Neural cell (in vitro differentiated cells): ENCODE measurements around the gene CSNK1E. TPM values are rescaled to one million over a fixed set of nuclear protein-coding genes. Genes with fewer than 3 reads are reported as not detected.

Experiments used
- H2AFZ ChIP-seq: fragments of 200-600, 300-800 bp; sonication (generic), shearing (Covaris generic); 2 replicates; pipeline ENCODE4 v1.6.0; 2014; ENCODE audit warnings: low read depth, mild to moderate bottlenecking, antibody characterized with exemption, low read length, moderate library complexity
- H3F3A ChIP-seq: fragments of 200-600 bp; shearing (Covaris generic); 2 replicates; pipeline ENCODE4 v1.6.1; 2016; ENCODE audit warnings: mild to moderate bottlenecking, moderate library complexity, mixed read lengths, antibody characterized with exemption, low read length; ENCODE audit not compliant: insufficient read depth, poor library complexity, severe bottlenecking
- H3K27ac ChIP-seq: fragments of 200-600, 300-800 bp; sonication (generic), shearing (Covaris generic); 2 replicates; pipeline ENCODE4 v1.5.1; 2014; ENCODE audit warnings: mild to moderate bottlenecking, low read length, moderate library complexity
- H3K27me3 ChIP-seq: fragments of 300-800, 200-600 bp; sonication (generic), shearing (Covaris generic); 2 replicates; pipeline ENCODE4 v1.6.0; 2014; ENCODE audit warnings: mild to moderate bottlenecking, low read depth, low read length, moderate library complexity; ENCODE audit not compliant: insufficient read depth
- H3K36me3 ChIP-seq: fragments of 300-800, 200-600 bp; sonication (generic), shearing (Covaris generic); 2 replicates; pipeline ENCODE4 v1.5.1; 2014; ENCODE audit warnings: mild to moderate bottlenecking, antibody characterized with exemption, low read length, moderate library complexity; ENCODE audit not compliant: insufficient read depth
- H3K4me2 ChIP-seq: fragments of 300-800, 200-600 bp; sonication (generic), shearing (Covaris generic); 2 replicates; pipeline ENCODE4 v1.6.0; 2014; ENCODE audit warnings: mild to moderate bottlenecking, low read length
- H3K4me3 ChIP-seq: fragments of 300-800, 200-600 bp; sonication (generic), shearing (Covaris generic); 2 replicates; pipeline ENCODE4 v1.5.1; 2014; ENCODE audit warnings: mild to moderate bottlenecking, low read length, moderate library complexity
- H3K79me2 ChIP-seq: fragments of 200-600 bp; shearing (Covaris generic); replicated peaks from 2 replicates; pipeline ENCODE4 v1.6.0; 2014; ENCODE audit warnings: mild to moderate bottlenecking, low read length, moderate library complexity; ENCODE audit not compliant: insufficient read depth
- H3K9ac ChIP-seq: fragments of 300-800, 200-600 bp; sonication (generic), shearing (Covaris generic); 2 replicates; pipeline ENCODE4 v1.6.1; 2016; ENCODE audit warnings: mild to moderate bottlenecking, low read length, mixed read lengths
- H3K9me2 ChIP-seq: fragments of 200-600 bp; shearing (Covaris generic); 2 replicates; pipeline ENCODE4 v1.6.1; 2016; ENCODE audit warnings: mild to moderate bottlenecking, low read length, mixed read lengths; ENCODE audit not compliant: insufficient read depth
- H3K9me3 ChIP-seq: fragments of 200-600, 300-800 bp; sonication (generic), shearing (Covaris generic); 2 replicates; pipeline ENCODE4 v1.6.1; 2016; ENCODE audit warnings: mild to moderate bottlenecking, mixed run types, low read length, moderate library complexity, mixed read lengths
- H4K20me1 ChIP-seq: fragments of 200-600 bp; shearing (Covaris generic); 2 replicates; pipeline ENCODE4 v1.6.1; 2016; ENCODE audit warnings: mild to moderate bottlenecking, mixed run types; ENCODE audit not compliant: insufficient read depth
- EP300 ChIP-seq: fragments of 450-650 bp; conservative IDR thresholded peaks from 2 replicates; pipeline ENCODE4 v1.6.1; 2014; ENCODE audit warnings: antibody characterized with exemption, mild to moderate bottlenecking, moderate library complexity; ENCODE audit not compliant: poor library complexity, severe bottlenecking
- EZH2 ChIP-seq: fragments of 200-600, 300-800 bp; shearing (Covaris generic), sonication (generic); IDR thresholded peaks from 2 replicates; pipeline ENCODE4 v1.6.1; 2014; ENCODE audit warnings: antibody characterized with exemption, low read length, borderline replicate concordance, mild to moderate bottlenecking; ENCODE audit not compliant: insufficient read depth, poor library complexity, severe bottlenecking
- MXI1 ChIP-seq: fragments of 450-650 bp; conservative IDR thresholded peaks from 2 replicates; pipeline ENCODE4 v1.6.1; 2014; ENCODE audit warnings: antibody characterized with exemption, mild to moderate bottlenecking; ENCODE audit not compliant: poor library complexity, severe bottlenecking
- POLR2AphosphoS5 ChIP-seq: IDR thresholded peaks from 2 replicates; pipeline ENCODE4 v1.6.1; 2012
- RAD21 ChIP-seq: fragments of 450-650 bp; conservative IDR thresholded peaks from 2 replicates; pipeline ENCODE4 v1.6.1; 2014; ENCODE audit warnings: antibody characterized with exemption, mild to moderate bottlenecking, moderate library complexity
- SMC3 ChIP-seq: fragments of 450-650 bp; conservative IDR thresholded peaks from 2 replicates; pipeline ENCODE4 v1.6.1; 2014; ENCODE audit warnings: antibody characterized with exemption, mild to moderate bottlenecking, moderate library complexity; ENCODE audit not compliant: poor library complexity
- TAF1 ChIP-seq: IDR thresholded peaks from 2 replicates; pipeline ENCODE4 v1.6.1; 2012; ENCODE audit warnings: low read depth
- polyA plus RNA-seq: library from polyadenylated mRNA; depleted of rRNA; stranded (reverse); fragments of >200 nt; gene quantifications from 2 replicates; pipeline ENCODE4 v1.2.3, GENCODE V29; 2014
- TF ChIP-seq, protein P1 (sequence below): fragments of 450-650 bp; IDR thresholded peaks from 2 replicates; pipeline ENCODE4 v1.5.1; 2014; ENCODE audit warnings: antibody characterized with exemption, mild to moderate bottlenecking, moderate library complexity; ENCODE audit not compliant: poor library complexity, severe bottlenecking
- TF ChIP-seq, protein P2 (sequence below): IDR thresholded peaks from 2 replicates; pipeline ENCODE4 v1.6.1; 2012; ENCODE audit warnings: borderline replicate concordance

The CSNK1E gene
- polyA plus RNA-seq, 1 donor from 2014 or later: 230 TPM

DNA sequence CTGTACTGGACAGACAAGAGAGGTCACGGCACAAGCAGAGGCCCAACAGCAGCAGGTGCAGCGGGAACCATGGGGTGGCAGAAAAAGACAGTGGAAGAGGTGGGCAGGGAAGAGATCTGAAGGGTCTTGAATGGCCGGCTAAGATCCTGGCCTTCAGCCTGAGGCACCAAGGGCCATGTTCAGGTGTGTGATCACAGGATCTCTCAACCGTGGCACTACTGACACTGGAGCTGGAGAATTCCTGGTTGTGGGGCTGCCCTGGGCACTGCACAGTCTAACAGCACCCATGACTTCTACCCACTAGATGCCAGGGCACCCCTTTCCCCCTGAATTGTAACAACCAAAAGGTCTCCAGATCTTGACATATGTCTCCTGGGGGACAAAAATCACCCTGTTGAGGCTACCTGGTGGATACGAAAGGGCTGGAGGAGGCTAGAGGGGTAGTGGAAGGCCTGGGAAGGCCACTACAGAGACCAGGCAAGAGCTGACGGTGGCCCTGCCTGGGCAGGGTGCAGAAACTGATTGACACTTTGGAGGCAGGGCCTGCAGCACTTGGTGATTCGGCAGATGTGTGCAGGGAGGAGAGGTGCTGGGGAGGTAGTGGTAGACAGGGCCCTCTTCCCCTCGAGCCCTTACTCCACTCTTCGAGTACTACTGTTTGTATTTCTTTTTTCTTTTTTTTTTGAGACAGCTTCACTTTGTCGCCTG lies 8.3 kb downstream of the CSNK1E start:
- Histone ChIP-seq H3K79me2 (peaks cover 86% of the 10 kb centered on the region), H3K27ac (no peak overlapping the region), H3K9ac (no peak overlapping the region), H3K36me3 (no peaks in the 10 kb centered on the region), H3K27me3 (no peaks in the 10 kb centered on the region), H3K9me3 (no peaks in the 10 kb centered on the region), H3K4me2 (no peak overlapping the region), H3F3A (no peaks in the 10 kb centered on the region), H4K20me1 (peaks cover 73% of the 10 kb centered on the region), H3K4me3 (no peak overlapping the region), H3K9me2 (no peaks in the 10 kb centered on the region), H2AFZ (no peak overlapping the region)
- TF ChIP-seq, protein P1, sequence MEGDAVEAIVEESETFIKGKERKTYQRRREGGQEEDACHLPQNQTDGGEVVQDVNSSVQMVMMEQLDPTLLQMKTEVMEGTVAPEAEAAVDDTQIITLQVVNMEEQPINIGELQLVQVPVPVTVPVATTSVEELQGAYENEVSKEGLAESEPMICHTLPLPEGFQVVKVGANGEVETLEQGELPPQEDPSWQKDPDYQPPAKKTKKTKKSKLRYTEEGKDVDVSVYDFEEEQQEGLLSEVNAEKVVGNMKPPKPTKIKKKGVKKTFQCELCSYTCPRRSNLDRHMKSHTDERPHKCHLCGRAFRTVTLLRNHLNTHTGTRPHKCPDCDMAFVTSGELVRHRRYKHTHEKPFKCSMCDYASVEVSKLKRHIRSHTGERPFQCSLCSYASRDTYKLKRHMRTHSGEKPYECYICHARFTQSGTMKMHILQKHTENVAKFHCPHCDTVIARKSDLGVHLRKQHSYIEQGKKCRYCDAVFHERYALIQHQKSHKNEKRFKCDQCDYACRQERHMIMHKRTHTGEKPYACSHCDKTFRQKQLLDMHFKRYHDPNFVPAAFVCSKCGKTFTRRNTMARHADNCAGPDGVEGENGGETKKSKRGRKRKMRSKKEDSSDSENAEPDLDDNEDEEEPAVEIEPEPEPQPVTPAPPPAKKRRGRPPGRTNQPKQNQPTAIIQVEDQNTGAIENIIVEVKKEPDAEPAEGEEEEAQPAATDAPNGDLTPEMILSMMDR: no peak
- TF ChIP-seq SMC3: no peak
- TF ChIP-seq, protein P2, sequence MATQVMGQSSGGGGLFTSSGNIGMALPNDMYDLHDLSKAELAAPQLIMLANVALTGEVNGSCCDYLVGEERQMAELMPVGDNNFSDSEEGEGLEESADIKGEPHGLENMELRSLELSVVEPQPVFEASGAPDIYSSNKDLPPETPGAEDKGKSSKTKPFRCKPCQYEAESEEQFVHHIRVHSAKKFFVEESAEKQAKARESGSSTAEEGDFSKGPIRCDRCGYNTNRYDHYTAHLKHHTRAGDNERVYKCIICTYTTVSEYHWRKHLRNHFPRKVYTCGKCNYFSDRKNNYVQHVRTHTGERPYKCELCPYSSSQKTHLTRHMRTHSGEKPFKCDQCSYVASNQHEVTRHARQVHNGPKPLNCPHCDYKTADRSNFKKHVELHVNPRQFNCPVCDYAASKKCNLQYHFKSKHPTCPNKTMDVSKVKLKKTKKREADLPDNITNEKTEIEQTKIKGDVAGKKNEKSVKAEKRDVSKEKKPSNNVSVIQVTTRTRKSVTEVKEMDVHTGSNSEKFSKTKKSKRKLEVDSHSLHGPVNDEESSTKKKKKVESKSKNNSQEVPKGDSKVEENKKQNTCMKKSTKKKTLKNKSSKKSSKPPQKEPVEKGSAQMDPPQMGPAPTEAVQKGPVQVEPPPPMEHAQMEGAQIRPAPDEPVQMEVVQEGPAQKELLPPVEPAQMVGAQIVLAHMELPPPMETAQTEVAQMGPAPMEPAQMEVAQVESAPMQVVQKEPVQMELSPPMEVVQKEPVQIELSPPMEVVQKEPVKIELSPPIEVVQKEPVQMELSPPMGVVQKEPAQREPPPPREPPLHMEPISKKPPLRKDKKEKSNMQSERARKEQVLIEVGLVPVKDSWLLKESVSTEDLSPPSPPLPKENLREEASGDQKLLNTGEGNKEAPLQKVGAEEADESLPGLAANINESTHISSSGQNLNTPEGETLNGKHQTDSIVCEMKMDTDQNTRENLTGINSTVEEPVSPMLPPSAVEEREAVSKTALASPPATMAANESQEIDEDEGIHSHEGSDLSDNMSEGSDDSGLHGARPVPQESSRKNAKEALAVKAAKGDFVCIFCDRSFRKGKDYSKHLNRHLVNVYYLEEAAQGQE: no peak
- TF ChIP-seq MXI1: no peak
- no peak for TF ChIP-seq EP300
- TF ChIP-seq RAD21: no peak
- TF ChIP-seq TAF1: no peak
- no peak for TF ChIP-seq EZH2
- no peak for TF ChIP-seq POLR2AphosphoS5

DNA sequence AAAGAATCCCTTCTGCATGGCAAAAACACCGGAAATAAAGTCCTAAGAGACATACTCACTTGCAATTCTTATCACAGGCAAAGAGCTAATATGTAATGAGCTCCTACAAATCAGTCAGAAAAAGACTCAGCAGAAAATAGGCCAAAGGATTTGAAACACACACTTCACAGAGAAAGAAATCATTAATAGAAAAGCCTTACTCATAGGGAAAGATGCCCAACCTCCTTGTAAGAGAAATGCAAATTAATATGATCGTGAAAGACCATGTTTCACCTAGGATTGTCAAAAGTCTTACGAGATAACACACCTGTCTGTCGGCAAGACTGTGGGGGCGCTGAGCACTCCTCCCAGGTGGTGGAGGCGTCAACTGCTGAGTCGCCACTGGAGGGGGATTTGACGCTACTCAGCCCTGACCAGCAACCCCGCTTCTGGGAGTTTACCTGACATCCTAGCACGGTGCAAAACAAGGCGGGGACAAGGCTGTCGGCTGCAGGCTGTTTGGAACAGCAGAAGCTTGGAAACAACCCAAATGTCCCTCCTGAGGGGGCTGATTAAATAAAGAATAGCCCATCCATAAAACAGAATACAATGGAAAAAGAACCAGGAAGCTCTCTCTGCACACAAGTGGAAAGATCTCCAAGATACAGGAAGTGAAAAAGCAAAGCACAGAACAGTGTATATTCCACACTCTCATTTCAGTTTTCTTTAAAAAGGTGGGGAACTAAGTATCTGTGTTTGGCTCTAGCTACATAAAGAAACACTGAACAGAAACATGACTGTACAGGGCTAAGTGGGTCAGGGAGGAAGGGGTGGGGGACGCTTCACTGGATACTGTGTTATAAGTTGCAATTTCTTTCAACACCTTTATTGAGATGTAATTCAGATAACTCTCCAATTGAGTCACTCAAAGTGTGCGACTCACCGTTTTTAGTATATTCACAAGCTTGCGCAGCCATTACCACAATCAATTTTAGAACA lies 11.5 kb downstream of the CSNK1E start:
- Histone ChIP-seq H3K79me2 (peaks cover 63% of the 10 kb centered on the region), H2AFZ (no peak overlapping the region), H3K27me3 (no peaks in the 10 kb centered on the region), H3K4me3 (no peak overlapping the region), H3K27ac (no peak overlapping the region), H3K4me2 (no peak overlapping the region), H3K36me3 (no peaks in the 10 kb centered on the region), H4K20me1 (peaks cover 60% of the 10 kb centered on the region), H3K9ac (no peak overlapping the region), H3K9me2 (no peaks in the 10 kb centered on the region), H3F3A (no peaks in the 10 kb centered on the region), H3K9me3 (no peaks in the 10 kb centered on the region)
- TF ChIP-seq, protein P1: peak; percentile 14
- peak; percentile 11 for TF ChIP-seq RAD21
- TF ChIP-seq TAF1: no peak
